ENCODE results near the gene USP6.

- TF ChIP-seq TEAD4 (CRISPR knock-in tag; IDR thresholded peaks at IDR 0.05): no peak
- TF ChIP-seq, protein P1, sequence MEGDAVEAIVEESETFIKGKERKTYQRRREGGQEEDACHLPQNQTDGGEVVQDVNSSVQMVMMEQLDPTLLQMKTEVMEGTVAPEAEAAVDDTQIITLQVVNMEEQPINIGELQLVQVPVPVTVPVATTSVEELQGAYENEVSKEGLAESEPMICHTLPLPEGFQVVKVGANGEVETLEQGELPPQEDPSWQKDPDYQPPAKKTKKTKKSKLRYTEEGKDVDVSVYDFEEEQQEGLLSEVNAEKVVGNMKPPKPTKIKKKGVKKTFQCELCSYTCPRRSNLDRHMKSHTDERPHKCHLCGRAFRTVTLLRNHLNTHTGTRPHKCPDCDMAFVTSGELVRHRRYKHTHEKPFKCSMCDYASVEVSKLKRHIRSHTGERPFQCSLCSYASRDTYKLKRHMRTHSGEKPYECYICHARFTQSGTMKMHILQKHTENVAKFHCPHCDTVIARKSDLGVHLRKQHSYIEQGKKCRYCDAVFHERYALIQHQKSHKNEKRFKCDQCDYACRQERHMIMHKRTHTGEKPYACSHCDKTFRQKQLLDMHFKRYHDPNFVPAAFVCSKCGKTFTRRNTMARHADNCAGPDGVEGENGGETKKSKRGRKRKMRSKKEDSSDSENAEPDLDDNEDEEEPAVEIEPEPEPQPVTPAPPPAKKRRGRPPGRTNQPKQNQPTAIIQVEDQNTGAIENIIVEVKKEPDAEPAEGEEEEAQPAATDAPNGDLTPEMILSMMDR (IDR thresholded peaks at IDR 0.05): no peak
- TF ChIP-seq, protein P2, sequence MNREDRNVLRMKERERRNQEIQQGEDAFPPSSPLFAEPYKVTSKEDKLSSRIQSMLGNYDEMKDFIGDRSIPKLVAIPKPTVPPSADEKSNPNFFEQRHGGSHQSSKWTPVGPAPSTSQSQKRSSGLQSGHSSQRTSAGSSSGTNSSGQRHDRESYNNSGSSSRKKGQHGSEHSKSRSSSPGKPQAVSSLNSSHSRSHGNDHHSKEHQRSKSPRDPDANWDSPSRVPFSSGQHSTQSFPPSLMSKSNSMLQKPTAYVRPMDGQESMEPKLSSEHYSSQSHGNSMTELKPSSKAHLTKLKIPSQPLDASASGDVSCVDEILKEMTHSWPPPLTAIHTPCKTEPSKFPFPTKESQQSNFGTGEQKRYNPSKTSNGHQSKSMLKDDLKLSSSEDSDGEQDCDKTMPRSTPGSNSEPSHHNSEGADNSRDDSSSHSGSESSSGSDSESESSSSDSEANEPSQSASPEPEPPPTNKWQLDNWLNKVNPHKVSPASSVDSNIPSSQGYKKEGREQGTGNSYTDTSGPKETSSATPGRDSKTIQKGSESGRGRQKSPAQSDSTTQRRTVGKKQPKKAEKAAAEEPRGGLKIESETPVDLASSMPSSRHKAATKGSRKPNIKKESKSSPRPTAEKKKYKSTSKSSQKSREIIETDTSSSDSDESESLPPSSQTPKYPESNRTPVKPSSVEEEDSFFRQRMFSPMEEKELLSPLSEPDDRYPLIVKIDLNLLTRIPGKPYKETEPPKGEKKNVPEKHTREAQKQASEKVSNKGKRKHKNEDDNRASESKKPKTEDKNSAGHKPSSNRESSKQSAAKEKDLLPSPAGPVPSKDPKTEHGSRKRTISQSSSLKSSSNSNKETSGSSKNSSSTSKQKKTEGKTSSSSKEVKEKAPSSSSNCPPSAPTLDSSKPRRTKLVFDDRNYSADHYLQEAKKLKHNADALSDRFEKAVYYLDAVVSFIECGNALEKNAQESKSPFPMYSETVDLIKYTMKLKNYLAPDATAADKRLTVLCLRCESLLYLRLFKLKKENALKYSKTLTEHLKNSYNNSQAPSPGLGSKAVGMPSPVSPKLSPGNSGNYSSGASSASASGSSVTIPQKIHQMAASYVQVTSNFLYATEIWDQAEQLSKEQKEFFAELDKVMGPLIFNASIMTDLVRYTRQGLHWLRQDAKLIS (CRISPR knock-in tag; IDR thresholded peaks at IDR 0.05; ENCODE audit: borderline replicate concordance): no peak
Observed at GRCh38 chr17:5122586-5123342, 6.9 kb downstream of the USP6 start.

Measured in WTC11 (cell line).